ENCODE data around the gene RNF157. TPM values are rescaled to one million over a fixed set of nuclear protein-coding genes. Genes with fewer than 3 reads are reported as not detected.

Gene RNF157
- total and polyA plus RNA-seq, 2 of the 13 experiments (the other 11 are each of a cell fraction or from before 2014, with no cell fraction given) = 0.44 to 1.5 TPM

GRCh38 chr17:76252040-76252954, 12.0 kb upstream of the RNF157 start (continued):
- TF ChIP-seq ATF6 (CRISPR knock-in tag; conservative IDR thresholded peaks at IDR 0.05) = no peak
- peak; percentile 96 for TF ChIP-seq SALL1 (CRISPR knock-in tag; IDR thresholded peaks at IDR 0.05)
- no peak for TF ChIP-seq IRX3 (CRISPR knock-in tag; IDR thresholded peaks at IDR 0.05; ENCODE audit: borderline replicate concordance, low read depth)
- 0 out of 2 replicates have a peak, but pooled peaks have one; percentile 95 for TF ChIP-seq TRAFD1 (CRISPR knock-in tag; IDR thresholded peaks at IDR 0.05; ENCODE audit: borderline replicate concordance)
- TF ChIP-seq TSC22D2 (CRISPR knock-in tag; IDR thresholded peaks at IDR 0.05; ENCODE audit: borderline replicate concordance) = no peak
- no peak for TF ChIP-seq ZFAT (CRISPR knock-in tag; conservative IDR thresholded peaks at IDR 0.05)
- peak; percentile 94 for TF ChIP-seq HIC2 (CRISPR knock-in tag; IDR thresholded peaks at IDR 0.05; ENCODE audit: low read depth)
- TF ChIP-seq ZMYM3 (CRISPR knock-in tag; IDR thresholded peaks at IDR 0.05) = peak; percentile 76
- peak; percentile 71; the same call in 1 of the 2 replicates for TF ChIP-seq ARID4A (CRISPR knock-in tag; IDR thresholded peaks at IDR 0.05; ENCODE audit: borderline replicate concordance)
- TF ChIP-seq ZBTB7A (CRISPR knock-in tag; IDR thresholded peaks at IDR 0.05) = no peak
- no peak; the same call in 1 of the 2 replicates for TF ChIP-seq CREBL2 (CRISPR knock-in tag; IDR thresholded peaks at IDR 0.05; ENCODE audit: borderline replicate concordance)
- no peak for TF ChIP-seq TCF12 (IDR thresholded peaks at IDR 0.05)
- TF ChIP-seq TCF12 (CRISPR knock-in tag; IDR thresholded peaks at IDR 0.05) = no peak
- TF ChIP-seq SSRP1 (CRISPR knock-in tag; IDR thresholded peaks at IDR 0.05) = peak; percentile 79
- no peak for TF ChIP-seq GLMP (CRISPR knock-in tag; IDR thresholded peaks at IDR 0.05; ENCODE audit: borderline replicate concordance)
- TF ChIP-seq TBX2 (CRISPR knock-in tag; IDR thresholded peaks at IDR 0.05; ENCODE audit: borderline replicate concordance) = peak; percentile 82; the same call in 1 of the 2 replicates
